HEK293 (cell line): ENCODE results near the gene THEM4.

Experiments used
- CTCF ChIA-PET: fragments of 350-600 bp; formaldehyde crosslinking; extraction: SDS; loops from one replicate; lab custom pipeline; 2021; ENCODE audit warnings: antibody characterized with exemption; lab: Yijun Ruan, JAX
- POLR2A ChIA-PET: fragments of 300-600 bp; formaldehyde crosslinking; extraction: SDS; loops from one replicate; lab custom pipeline; 2020; ENCODE audit warnings: antibody characterized with exemption, inconsistent platforms; lab: Yijun Ruan, JAX
- H3K27ac ChIP-seq: fragments of 200-500 bp; sonication (Bioruptor generic); 2 replicates; pipeline ENCODE4 v1.5.1; 2014; ENCODE audit warnings: low read depth, low read length, control low read depth, inconsistent platforms; ENCODE audit errors: extremely low read depth
- H3K36me3 ChIP-seq, 2 experiments: fragments of 200-500 bp in 1 of 2; sonication (Bioruptor generic) in 1 of 2; 1 replicate in 1 of 2; 2 replicates in 1 of 2; pipeline ENCODE4 v1.5.1; 2014 to 2017; ENCODE audit warnings: inconsistent platforms in 2 of 2, low read length in 2 of 2; ENCODE audit not compliant: control insufficient read depth in 2 of 2, insufficient read depth in 1 of 2
- H3K4me1 ChIP-seq: fragments of 200-500 bp; sonication (Bioruptor generic); 2 replicates; pipeline ENCODE4 v1.5.1; 2014; ENCODE audit warnings: mild to moderate bottlenecking, low read length, inconsistent platforms; ENCODE audit not compliant: control insufficient read depth, insufficient read depth
- H3K4me3 ChIP-seq: 2 replicates; pipeline ENCODE4 v1.5.1; 2011; ENCODE audit warnings: low read depth, mild to moderate bottlenecking, control low read depth, low read length, moderate library complexity
- H3K9me3 ChIP-seq: fragments of 200-500 bp; sonication (Bioruptor generic); 2 replicates; pipeline ENCODE4 v1.5.1; 2014; ENCODE audit warnings: low read depth, low read length, inconsistent platforms; ENCODE audit not compliant: control insufficient read depth, insufficient read depth
- EGR2 ChIP-seq: fragments of 450-650 bp; formaldehyde crosslinking; IDR thresholded peaks from 2 replicates; pipeline ENCODE4 v1.5.1; 2016; ENCODE audit warnings: low read depth, missing biosample characterization, missing genetic modification characterization
- GLI4 ChIP-seq: fragments of 450-650 bp; formaldehyde crosslinking; IDR thresholded peaks from 2 replicates; pipeline ENCODE4 v1.5.1; 2016; ENCODE audit warnings: missing biosample characterization, missing genetic modification characterization
- HOXA7 ChIP-seq: sonication (generic); formaldehyde crosslinking; IDR thresholded peaks from 2 replicates; pipeline ENCODE4 v1.8.1; 2022; ENCODE audit warnings: missing genetic modification reagents, borderline replicate concordance
- KLF9 ChIP-seq: fragments of 450-650 bp; formaldehyde crosslinking; IDR thresholded peaks from 2 replicates; pipeline ENCODE4 v1.5.1; 2016; ENCODE audit warnings: missing biosample characterization, missing genetic modification characterization, low read depth
- MEIS1 ChIP-seq: sonication (generic); formaldehyde crosslinking; IDR thresholded peaks from 2 replicates; pipeline ENCODE4 v1.8.1; 2022; ENCODE audit warnings: missing genetic modification reagents, mild to moderate bottlenecking, borderline replicate concordance
- SP2 ChIP-seq: fragments of 450-650 bp; formaldehyde crosslinking; IDR thresholded peaks from 2 replicates; pipeline ENCODE4 v1.5.1; 2016; ENCODE audit warnings: missing biosample characterization, missing genetic modification characterization
- ZBTB21 ChIP-seq: fragments of 450-650 bp; formaldehyde crosslinking; IDR thresholded peaks from 2 replicates; pipeline ENCODE4 v1.5.1; 2017; ENCODE audit warnings: missing biosample characterization, missing genetic modification characterization
- ZBTB8A ChIP-seq: fragments of 450-650 bp; formaldehyde crosslinking; IDR thresholded peaks from 2 replicates; pipeline ENCODE4 v1.5.1; 2016; ENCODE audit warnings: missing biosample characterization, missing genetic modification characterization
- ZEB2 ChIP-seq: fragments of 450-650 bp; formaldehyde crosslinking; IDR thresholded peaks from 2 replicates; pipeline ENCODE4 v1.5.1; 2016; ENCODE audit warnings: missing biosample characterization, missing genetic modification characterization
- ZFP3 ChIP-seq: fragments of 450-650 bp; formaldehyde crosslinking; IDR thresholded peaks from 2 replicates; pipeline ENCODE4 v1.5.1; 2016; ENCODE audit warnings: low read depth, missing biosample characterization, missing genetic modification characterization
- ZNF140 ChIP-seq: fragments of 450-650 bp; formaldehyde crosslinking; IDR thresholded peaks from 2 replicates; pipeline ENCODE4 v1.5.1; 2016; ENCODE audit warnings: missing biosample characterization, missing genetic modification characterization
- ZNF223 ChIP-seq: fragments of 450-650 bp; formaldehyde crosslinking; IDR thresholded peaks from 2 replicates; pipeline ENCODE4 v1.5.1; 2016; ENCODE audit warnings: missing biosample characterization, missing genetic modification characterization
- ZNF521 ChIP-seq: fragments of 450-650 bp; formaldehyde crosslinking; IDR thresholded peaks from 2 replicates; pipeline ENCODE4 v1.5.1; 2017; ENCODE audit warnings: missing biosample characterization, mild to moderate bottlenecking, missing genetic modification characterization
- ZNF529 ChIP-seq: fragments of 450-650 bp; formaldehyde crosslinking; IDR thresholded peaks from 2 replicates; pipeline ENCODE4 v1.5.1; 2017; ENCODE audit warnings: missing genetic modification characterization, missing biosample characterization; ENCODE audit not compliant: insufficient replicate concordance
- ZNF555 ChIP-seq: fragments of 450-650 bp; formaldehyde crosslinking; conservative IDR thresholded peaks from 2 replicates; pipeline ENCODE4 v1.5.1; 2017; ENCODE audit warnings: missing biosample characterization, mild to moderate bottlenecking, missing genetic modification characterization, inconsistent platforms
- ZNF558 ChIP-seq: fragments of 450-650 bp; formaldehyde crosslinking; IDR thresholded peaks from 2 replicates; pipeline ENCODE4 v1.5.1; 2016; ENCODE audit warnings: missing biosample characterization, missing genetic modification characterization
- ZNF610 ChIP-seq: fragments of 450-650 bp; formaldehyde crosslinking; IDR thresholded peaks from 2 replicates; pipeline ENCODE4 v1.5.1; 2016; ENCODE audit warnings: missing biosample characterization, missing genetic modification characterization, borderline replicate concordance
- ZNF629 ChIP-seq: fragments of 450-650 bp; formaldehyde crosslinking; IDR thresholded peaks from 2 replicates; pipeline ENCODE4 v1.5.1; 2017; ENCODE audit warnings: missing biosample characterization, missing genetic modification characterization
- ZNF747 ChIP-seq: fragments of 450-650 bp; formaldehyde crosslinking; IDR thresholded peaks from 2 replicates; pipeline ENCODE4 v1.5.1; 2016; ENCODE audit warnings: missing biosample characterization, missing genetic modification characterization
- ZNF785 ChIP-seq: fragments of 450-650 bp; formaldehyde crosslinking; IDR thresholded peaks from 2 replicates; pipeline ENCODE4 v1.5.1; 2016; ENCODE audit warnings: missing biosample characterization, missing genetic modification characterization
- ZNF791 ChIP-seq: fragments of 450-650 bp; formaldehyde crosslinking; IDR thresholded peaks from 2 replicates; pipeline ENCODE4 v1.5.1; 2016; ENCODE audit warnings: missing biosample characterization, missing genetic modification characterization
- ZNF843 ChIP-seq: fragments of 450-650 bp; formaldehyde crosslinking; IDR thresholded peaks from 2 replicates; pipeline ENCODE4 v1.5.1; 2016; ENCODE audit warnings: missing biosample characterization, missing genetic modification characterization
- ZSCAN23 ChIP-seq: fragments of 450-650 bp; formaldehyde crosslinking; IDR thresholded peaks from 2 replicates; pipeline ENCODE4 v1.5.1; 2016; ENCODE audit warnings: missing biosample characterization, missing genetic modification characterization
- TF ChIP-seq, protein P1 (sequence below): fragments of 450-650 bp; formaldehyde crosslinking; IDR thresholded peaks from 2 replicates; pipeline ENCODE4 v1.5.1; 2016; ENCODE audit warnings: missing biosample characterization, missing genetic modification characterization, low read depth
- TF ChIP-seq, protein P2 (sequence below): fragments of 450-650 bp; formaldehyde crosslinking; IDR thresholded peaks from 2 replicates; pipeline ENCODE4 v1.5.1; 2016; ENCODE audit warnings: missing biosample characterization, missing genetic modification characterization
- TF ChIP-seq, protein P3 (sequence below): fragments of 450-650 bp; formaldehyde crosslinking; IDR thresholded peaks from 2 replicates; pipeline ENCODE4 v1.5.1; 2016; ENCODE audit warnings: missing biosample characterization, missing genetic modification characterization, low read depth
- TF ChIP-seq, protein P4 (sequence below): fragments of 450-650 bp; formaldehyde crosslinking; IDR thresholded peaks from 2 replicates; pipeline ENCODE4 v1.5.1; 2017; ENCODE audit warnings: missing biosample characterization, missing genetic modification characterization

The THEM4 gene

DNA sequence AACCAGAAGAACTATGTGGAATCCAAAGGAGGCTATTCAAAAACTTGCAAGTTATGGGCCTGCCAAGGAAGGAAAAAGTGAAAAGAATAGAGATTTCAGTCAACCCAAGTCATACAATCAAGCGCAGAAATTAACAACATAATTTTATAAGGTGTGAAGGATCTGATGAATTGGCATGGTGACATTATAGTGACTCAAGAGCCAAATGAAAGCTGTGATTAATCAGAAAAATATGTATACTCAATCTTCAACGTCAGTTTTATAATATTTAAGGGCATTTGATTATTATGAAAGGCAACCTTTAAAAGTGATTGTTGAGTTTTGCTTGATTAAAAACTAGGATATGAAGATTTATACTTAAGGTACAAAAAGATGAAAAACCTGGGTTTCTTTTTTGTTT lies 37.8 kb upstream of the THEM4 start:
- Histone ChIP-seq H3K4me3 (no peak overlapping the region), H3K36me3 (no peaks in the 10 kb centered on the region), H3K27ac (no peak overlapping the region), H3K4me1 (peaks cover 15% of the 10 kb centered on the region), H3K9me3 (no peaks in the 10 kb centered on the region)
- ChIA-PET POLR2A (no interaction called here), CTCF (interaction anchor here (1.3 kb wide), 1 partner anchor 54 kb away, joined by 5 read pairs; no protein-coding TSS in a partner anchor)
- no peak for TF ChIP-seq ZBTB8A (tag by site-specific recombination)
- no peak for TF ChIP-seq ZNF843
- TF ChIP-seq, protein P1, sequence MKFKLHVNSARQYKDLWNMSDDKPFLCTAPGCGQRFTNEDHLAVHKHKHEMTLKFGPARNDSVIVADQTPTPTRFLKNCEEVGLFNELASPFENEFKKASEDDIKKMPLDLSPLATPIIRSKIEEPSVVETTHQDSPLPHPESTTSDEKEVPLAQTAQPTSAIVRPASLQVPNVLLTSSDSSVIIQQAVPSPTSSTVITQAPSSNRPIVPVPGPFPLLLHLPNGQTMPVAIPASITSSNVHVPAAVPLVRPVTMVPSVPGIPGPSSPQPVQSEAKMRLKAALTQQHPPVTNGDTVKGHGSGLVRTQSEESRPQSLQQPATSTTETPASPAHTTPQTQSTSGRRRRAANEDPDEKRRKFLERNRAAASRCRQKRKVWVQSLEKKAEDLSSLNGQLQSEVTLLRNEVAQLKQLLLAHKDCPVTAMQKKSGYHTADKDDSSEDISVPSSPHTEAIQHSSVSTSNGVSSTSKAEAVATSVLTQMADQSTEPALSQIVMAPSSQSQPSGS (tag by site-specific recombination) = no peak
- TF ChIP-seq ZFP3 = no peak
- TF ChIP-seq ZNF785 (tag by site-specific recombination) = no peak
- no peak for TF ChIP-seq ZNF747
- TF ChIP-seq GLI4 (tag by site-specific recombination) = no peak
- no peak for TF ChIP-seq ZNF521 (tag by site-specific recombination)
- TF ChIP-seq, protein P2, sequence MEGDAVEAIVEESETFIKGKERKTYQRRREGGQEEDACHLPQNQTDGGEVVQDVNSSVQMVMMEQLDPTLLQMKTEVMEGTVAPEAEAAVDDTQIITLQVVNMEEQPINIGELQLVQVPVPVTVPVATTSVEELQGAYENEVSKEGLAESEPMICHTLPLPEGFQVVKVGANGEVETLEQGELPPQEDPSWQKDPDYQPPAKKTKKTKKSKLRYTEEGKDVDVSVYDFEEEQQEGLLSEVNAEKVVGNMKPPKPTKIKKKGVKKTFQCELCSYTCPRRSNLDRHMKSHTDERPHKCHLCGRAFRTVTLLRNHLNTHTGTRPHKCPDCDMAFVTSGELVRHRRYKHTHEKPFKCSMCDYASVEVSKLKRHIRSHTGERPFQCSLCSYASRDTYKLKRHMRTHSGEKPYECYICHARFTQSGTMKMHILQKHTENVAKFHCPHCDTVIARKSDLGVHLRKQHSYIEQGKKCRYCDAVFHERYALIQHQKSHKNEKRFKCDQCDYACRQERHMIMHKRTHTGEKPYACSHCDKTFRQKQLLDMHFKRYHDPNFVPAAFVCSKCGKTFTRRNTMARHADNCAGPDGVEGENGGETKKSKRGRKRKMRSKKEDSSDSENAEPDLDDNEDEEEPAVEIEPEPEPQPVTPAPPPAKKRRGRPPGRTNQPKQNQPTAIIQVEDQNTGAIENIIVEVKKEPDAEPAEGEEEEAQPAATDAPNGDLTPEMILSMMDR (tag by site-specific recombination) = no peak
- no peak for TF ChIP-seq SP2 (tag by site-specific recombination)
- TF ChIP-seq, protein P3, sequence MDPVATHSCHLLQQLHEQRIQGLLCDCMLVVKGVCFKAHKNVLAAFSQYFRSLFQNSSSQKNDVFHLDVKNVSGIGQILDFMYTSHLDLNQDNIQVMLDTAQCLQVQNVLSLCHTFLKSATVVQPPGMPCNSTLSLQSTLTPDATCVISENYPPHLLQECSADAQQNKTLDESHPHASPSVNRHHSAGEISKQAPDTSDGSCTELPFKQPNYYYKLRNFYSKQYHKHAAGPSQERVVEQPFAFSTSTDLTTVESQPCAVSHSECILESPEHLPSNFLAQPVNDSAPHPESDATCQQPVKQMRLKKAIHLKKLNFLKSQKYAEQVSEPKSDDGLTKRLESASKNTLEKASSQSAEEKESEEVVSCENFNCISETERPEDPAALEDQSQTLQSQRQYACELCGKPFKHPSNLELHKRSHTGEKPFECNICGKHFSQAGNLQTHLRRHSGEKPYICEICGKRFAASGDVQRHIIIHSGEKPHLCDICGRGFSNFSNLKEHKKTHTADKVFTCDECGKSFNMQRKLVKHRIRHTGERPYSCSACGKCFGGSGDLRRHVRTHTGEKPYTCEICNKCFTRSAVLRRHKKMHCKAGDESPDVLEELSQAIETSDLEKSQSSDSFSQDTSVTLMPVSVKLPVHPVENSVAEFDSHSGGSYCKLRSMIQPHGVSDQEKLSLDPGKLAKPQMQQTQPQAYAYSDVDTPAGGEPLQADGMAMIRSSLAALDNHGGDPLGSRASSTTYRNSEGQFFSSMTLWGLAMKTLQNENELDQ (tag by site-specific recombination) = no peak
- TF ChIP-seq ZNF629 = no peak
- no peak for TF ChIP-seq KLF9 (tag by site-specific recombination)
- no peak for TF ChIP-seq MEIS1 (CRISPR knock-in tag)
- no peak for TF ChIP-seq EGR2 (tag by site-specific recombination)
- TF ChIP-seq ZNF791 (tag by site-specific recombination) = no peak
- no peak for TF ChIP-seq ZNF223
- no peak for TF ChIP-seq ZBTB21 (tag by site-specific recombination)
- TF ChIP-seq HOXA7 (CRISPR knock-in tag) = no peak

DNA sequence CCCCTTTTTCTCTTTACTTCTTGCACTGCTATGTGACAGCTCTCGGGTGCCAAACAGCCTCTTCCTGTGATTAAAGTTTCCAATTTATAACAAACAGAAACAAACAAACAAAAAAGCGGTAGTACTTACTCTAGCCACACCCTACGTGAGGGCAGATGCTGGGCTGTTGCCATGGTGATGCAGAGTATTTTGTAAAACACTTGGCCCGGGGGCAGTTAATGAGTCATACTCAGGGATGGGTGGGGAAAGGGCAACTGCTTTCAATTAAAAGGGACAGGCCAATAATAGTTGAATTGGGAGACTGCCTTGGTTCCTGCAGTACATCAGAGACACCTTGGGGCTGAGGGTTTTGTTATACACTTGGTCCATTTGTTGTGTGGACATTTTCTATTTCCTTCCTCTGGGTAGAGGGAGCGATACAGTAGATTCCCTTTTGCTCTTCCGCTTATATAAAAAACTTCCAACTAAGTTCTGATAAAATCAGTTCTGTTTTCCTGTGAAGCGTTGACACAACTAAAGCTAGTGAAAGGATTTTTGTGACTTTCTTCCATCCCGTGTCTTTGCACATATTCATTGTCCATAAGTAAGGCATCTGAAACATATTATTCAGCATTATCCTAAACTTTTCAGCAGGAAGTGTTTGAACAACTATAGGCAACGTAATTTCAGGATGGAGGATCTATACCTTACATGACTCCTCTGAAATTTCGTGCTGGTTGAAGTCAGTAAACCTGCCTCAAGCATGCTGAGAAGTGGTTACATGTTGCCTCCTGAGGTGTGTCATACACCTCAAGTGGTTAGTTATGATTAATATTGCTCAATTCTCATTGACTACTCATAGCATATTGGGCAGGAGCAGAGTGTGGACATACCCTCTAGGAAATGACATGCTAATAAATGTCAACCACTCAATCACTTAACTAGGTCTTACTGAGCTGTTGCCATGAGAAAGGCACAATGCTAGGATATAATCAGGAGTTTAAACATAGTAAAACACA lies 36.7 kb upstream of the THEM4 start:
- no peak overlapping the region for H3K27ac ChIP-seq
- H3K9me3 ChIP-seq = no peaks in the 10 kb centered on the region
- H3K36me3 ChIP-seq = no peaks in the 10 kb centered on the region
- ChIA-PET POLR2A (interaction anchor here (1.1 kb wide), 1 partner anchor 42 kb away, joined by 4 read pairs; no protein-coding TSS in a partner anchor), CTCF (interaction anchor here (0.7 to 2.3 kb wide), 5 partner anchors 10 to 89 kb away, joined by 5 to 13 read pairs (median 8); no protein-coding TSS in a partner anchor)
- H3K4me1 ChIP-seq = peaks cover 15% of the 10 kb centered on the region
- no peak overlapping the region for H3K4me3 ChIP-seq
- TF ChIP-seq ZEB2 (tag by site-specific recombination) (peak; percentile 56), ZNF610 (no peak), ZSCAN23 (tag by site-specific recombination) (no peak), KLF9 (tag by site-specific recombination) (0 out of 2 replicates have a peak, but pooled peaks have one; percentile 29), ZNF558 (no peak; the same call in 1 of the 2 replicates), ZNF529 (tag by site-specific recombination) (no peak), ZBTB8A (tag by site-specific recombination) (no peak), ZNF555 (tag by site-specific recombination) (no peak), ZNF140 (tag by site-specific recombination) (no peak), HOXA7 (CRISPR knock-in tag) (no peak)
- TF ChIP-seq, protein P4, sequence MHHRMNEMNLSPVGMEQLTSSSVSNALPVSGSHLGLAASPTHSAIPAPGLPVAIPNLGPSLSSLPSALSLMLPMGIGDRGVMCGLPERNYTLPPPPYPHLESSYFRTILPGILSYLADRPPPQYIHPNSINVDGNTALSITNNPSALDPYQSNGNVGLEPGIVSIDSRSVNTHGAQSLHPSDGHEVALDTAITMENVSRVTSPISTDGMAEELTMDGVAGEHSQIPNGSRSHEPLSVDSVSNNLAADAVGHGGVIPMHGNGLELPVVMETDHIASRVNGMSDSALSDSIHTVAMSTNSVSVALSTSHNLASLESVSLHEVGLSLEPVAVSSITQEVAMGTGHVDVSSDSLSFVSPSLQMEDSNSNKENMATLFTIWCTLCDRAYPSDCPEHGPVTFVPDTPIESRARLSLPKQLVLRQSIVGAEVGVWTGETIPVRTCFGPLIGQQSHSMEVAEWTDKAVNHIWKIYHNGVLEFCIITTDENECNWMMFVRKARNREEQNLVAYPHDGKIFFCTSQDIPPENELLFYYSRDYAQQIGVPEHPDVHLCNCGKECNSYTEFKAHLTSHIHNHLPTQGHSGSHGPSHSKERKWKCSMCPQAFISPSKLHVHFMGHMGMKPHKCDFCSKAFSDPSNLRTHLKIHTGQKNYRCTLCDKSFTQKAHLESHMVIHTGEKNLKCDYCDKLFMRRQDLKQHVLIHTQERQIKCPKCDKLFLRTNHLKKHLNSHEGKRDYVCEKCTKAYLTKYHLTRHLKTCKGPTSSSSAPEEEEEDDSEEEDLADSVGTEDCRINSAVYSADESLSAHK = 0 out of 2 replicates have a peak, but pooled peaks have one; percentile 41
